ENCODE data around the gene RRP36.

The RRP36 gene

DNA sequence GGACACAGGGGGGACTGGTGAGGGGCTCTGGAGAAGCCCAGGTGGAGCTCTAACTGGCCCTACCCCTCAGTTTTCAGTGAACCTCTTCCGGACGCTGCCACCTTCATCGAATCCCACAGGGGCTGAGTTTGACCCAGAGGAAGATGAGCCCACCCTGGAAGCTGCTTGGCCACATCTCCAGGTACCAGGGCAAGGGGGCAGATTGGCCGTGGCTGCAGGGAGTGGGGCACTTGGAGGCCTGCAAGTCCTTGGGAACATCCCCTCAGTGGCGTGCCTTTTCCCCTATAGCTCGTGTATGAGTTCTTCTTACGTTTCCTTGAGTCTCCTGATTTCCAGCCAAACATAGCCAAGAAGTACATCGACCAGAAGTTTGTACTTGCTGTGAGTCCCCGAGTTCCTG is 14.3 kb upstream of the RRP36 start:
- no peak for DNase-seq (ENCODE audit: low read depth)

DNA sequence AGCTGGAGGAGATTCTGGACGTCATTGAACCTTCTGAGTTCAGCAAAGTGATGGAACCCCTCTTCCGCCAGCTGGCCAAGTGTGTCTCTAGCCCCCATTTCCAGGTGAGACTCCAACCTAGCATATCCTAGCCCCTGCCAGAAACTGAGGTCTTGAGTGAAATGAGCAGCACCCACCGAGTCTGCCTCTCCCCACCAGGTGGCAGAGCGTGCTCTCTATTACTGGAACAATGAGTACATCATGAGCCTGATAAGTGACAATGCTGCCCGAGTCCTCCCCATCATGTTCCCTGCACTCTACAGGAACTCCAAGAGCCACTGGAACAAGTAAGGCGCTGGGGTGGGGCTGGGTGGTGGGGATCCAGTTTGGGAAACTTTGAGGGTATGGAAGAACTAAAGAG is 12.3 kb upstream of the RRP36 start:
- no peak for DNase-seq (ENCODE audit: low read depth)

DNA sequence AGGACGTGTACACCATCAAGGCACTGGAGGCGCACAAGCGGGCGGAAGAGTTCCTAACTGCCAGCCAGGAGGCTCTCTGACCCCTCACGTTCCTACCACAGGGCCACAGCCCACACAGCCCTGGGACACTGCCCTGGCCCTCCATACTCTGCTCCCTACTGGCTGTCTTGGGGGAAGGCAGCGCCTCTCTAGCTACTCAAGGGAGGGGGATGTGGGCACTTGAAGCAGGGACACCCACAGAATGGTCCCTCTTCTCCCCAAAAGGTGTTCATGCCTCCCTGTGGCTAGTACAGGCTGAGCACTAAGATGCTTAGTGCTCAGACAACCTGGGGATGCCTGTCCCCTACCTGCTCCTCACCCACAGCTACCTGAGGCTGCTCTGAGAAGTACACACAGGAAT is 10.2 kb upstream of the RRP36 start:
- no peak for DNase-seq (ENCODE audit: low read depth)

DNA sequence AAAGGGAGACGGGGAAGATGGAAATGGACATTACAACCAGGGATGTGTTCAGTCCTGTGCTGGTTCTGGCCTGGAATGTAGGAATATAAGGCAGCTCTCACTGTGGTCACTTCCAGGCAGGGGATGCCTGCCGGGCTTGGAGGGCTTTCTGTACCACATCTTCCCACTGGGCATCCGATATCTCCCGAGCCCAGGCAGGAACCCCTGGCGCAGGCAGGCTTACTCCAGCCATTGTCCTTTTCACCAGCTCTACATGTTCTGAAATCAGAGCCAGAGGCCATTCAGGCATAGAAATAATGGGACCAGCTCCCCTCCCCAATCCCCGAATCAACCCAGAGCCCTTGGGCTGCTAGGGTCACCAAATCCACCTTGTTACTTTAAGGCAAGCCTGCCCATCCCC is 9.1 kb upstream of the RRP36 start:
- no peak for DNase-seq (ENCODE audit: low read depth)

DNA sequence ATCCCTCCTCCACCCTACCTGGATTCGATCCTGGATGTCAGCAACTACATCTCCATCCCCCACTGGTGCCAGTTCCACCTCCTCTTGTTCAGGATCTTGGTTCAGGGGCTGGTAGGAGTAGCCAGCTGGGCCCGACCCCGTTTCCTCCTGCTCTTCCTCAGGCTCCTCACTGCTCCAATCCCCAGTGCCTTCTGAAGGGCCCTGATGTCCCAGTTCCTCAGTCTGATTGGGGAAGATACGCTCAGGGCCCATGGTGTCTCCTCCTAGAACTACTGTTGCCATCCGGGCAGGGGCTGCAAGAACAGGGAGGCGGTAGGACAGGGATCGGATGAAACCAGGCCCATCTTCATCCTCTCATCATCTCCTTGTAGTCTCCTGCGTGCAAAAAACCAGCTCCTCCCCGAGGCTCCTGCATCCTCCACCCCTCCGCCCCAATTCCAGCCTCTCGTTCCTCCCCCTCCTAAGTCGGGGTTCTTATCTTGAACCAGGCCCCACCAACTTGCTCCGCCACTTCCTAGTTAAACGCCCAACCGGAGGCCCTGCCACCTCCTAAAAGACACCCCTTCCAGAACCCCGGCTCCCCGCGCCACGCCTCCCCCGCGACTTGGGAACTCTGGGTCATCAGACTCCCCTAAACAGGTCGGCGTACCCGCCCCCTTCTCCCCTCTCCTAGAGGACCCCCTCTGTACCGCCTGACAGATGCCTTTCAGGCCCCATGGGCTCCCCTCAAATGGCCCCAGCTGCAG is 8.2 kb upstream of the RRP36 start:
- no peak for DNase-seq (ENCODE audit: low read depth)

DNA sequence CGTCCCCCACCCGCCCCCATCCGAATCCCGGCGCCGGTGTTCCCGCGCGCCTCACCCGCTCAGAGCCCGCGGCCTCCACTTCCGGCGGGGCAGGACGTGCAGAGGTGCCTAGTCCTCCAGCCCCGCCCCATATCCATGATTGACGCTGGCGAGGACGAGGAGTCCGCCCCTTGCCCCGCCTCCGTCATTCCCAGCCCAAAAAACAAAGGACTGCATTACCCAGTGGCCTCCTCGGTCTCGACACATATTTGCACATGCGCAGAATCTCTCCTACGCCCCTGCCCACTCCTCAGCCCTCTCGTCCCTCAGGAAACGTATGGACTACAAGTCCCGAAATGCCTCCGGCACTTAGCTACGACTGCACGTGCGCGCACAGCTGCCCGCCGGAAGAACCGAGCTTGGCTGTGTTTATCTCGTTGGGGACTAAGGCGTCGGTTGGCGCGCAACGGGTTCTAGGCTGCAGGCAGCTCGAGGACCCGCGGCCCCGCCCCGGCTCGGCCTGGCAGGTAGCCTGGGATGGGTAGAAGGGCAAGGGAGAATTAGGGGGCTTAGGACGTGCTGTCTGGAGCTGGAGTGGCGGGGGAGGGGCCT is 7.5 kb upstream of the RRP36 start, which contains the start of the genes KLHDC3 and MEA1:
Gene KLHDC3 (plus strand): TSS at position 407 of the 591 bp plus-strand sequence. CDS start 2,944 bp downstream, outside the sequence.
Gene MEA1 (minus strand): TSS at position 104 of the 591 bp plus-strand sequence. CDS start 133 bp downstream, outside the sequence.
- DNase-seq (ENCODE audit: low read depth): peak; percentile 98

DNA sequence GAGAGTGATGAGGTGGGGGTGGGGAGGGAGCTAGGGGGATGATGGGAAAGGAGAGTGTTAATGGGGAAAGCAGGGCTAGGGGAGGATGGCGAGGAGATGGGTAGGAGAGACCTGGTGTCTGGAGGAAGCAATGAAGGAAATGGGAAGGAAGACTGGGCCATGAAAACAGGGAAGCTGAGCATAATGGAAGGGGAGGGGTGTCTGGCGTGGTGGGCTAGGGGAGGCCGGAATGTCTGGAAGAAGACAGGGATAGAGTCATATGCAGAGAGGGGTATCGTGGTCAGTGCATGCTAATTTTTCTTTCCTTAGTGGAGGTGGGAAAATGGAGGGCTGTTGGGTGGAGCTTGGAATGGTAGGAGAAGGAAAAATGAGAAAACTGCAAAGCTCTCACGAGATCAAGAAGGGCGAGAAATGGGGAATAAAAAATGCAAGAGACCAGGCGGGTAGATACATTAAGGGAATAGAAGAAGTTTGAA is 7.0 kb upstream of the RRP36 start:
- DNase-seq (ENCODE audit: low read depth): no peak

DNA sequence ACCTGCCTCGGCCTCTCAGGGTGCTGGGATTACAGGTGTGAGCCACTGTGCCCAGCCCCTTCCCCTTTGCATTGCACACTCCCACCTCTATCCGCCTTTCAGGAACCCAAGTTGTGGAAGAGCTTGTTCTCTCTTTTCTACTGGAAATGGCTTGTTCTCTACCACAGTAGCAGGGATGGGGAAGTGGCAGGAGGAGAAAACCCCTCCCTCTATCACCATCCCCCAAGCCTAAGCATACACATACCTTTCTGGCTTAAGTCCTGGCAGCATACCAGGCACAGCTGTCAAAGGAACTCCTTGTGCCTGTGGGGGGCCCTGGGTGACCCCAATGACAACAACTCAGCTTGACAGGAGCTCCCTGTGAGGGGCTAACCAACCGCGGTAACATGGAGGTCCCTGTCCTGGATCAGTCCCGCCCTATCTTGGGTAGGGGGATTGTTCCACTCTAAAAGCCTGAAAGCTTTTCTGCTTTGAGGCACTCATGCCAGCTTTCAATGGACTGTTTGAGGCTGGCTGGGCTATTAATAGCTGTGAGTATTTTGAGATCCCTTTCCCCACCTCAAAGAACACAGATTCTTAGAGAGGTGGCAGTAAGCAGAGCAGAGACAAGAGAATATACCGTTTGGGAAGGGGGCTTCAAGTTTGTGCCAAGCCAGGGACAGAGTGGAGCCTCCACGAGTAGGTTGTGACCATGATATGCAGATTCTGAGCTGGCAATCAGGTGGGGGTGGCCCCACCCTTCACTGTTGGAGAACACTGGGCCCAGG is 5.1 kb upstream of the RRP36 start:
- no peak for DNase-seq (ENCODE audit: low read depth)

DNA sequence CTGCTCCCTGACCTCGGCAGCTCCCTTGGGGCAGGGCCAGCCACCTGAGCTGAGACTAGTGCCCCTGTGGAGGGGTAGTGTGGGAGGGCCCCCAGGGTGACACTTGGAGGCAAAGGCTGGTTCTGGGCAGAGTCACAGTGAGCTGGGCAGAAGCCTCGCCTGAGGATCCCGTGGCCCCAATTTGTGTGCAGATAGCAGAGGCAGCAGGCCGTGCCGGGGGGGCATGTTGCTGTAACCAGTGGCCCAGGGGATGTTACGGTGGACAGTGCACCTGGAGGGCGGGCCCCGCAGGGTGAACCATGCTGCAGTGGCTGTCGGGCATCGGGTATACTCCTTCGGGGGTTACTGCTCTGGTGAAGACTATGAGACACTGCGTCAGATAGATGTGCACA is 4.5 kb upstream of the RRP36 start:
- DNase-seq (ENCODE audit: low read depth): no peak

DNA sequence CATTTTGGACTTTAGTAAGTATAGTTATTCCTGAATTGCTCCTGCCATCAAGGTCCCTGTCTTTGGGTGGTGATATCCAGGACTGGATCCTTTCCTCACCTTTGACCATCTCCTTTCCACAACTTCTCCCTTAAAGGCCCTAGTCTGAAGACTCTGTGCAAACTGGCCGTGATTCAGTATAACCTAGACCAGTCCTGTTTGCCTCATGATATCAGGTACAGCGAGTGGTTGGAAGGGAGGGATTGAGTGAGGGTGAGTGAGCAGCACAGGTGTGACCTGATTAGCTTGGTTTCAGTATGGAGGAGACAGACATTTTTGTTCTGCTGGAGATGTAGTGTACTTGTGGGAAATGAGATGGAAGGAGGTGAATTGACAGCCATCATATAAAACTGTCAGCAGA is 2.3 kb upstream of the RRP36 start:
- DNase-seq (ENCODE audit: low read depth): no peak

DNA sequence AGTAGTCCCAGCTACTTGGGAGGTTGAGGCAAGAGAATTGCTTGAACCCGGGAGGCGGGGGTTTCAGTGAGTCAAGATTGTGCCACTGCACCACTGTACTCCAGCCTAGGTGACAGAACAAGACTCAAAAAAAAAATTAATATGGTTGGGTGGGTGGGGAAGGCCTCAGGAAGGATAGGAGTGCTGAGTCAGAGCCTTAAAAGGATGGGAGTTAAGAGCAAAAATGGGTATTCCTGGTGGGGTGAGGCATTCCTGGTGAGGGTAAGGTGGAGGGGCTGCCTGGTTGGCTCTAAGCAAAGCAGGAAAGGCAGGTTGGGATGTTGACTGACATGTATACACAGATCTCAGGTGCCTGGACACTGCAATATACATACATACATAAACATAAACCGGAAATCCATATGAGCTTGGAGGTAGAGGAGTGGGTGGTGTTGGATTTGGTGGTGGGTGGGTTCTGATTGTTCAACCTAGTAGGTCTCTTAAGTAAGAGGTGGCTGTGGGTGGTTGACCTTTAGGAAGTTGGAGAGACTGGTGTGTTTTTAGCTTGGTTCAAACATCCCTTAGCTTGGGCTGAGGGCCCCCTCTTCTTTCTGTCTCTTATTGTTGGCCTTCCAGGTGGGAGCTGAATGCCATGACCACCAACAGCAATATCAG is 1.2 kb upstream of the RRP36 start:
- DNase-seq (ENCODE audit: low read depth): no peak

DNA sequence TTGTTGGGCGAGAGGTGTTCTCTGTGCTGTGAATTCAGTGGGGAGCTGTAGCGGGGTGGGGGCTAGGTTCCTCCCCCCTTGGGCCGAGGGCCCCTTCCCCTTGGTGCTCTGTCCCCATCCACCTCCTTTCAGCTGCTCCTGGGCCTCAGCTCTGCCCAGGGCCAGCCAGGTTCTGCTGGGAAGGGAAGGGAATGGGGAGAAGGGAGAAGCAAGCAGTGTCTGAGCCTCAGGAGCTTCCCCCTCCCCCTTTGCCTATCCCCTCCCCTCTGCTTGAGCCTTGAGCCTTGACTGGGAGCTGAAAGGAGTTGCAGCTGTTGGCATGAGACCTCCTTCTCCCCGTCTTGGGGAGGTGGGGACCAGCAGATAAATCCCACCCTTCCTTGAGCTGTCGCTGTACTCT is 576 bp upstream of the RRP36 start:
- no peak for DNase-seq (ENCODE audit: low read depth)

DNA sequence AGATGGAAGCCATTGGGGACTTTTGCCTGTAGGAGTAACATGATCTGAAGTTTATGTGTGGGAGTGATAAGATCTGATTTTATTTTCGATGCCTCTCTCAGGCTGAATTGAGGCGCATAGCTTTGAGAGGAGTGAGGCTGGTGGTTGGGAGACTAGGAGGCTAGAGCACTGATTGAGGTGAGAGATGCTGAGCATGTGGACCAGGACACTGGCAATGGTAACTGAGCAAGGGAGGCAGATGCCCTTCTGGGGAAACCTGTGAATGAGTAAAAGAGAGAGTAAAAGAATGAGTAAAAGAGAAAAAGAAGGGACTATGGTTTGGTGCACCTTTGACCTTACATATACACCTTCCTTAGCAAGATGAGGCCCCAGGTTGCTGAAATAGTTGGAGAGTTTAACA is 3.0 kb downstream of the RRP36 start:
- no peak for DNase-seq (ENCODE audit: low read depth)

DNA sequence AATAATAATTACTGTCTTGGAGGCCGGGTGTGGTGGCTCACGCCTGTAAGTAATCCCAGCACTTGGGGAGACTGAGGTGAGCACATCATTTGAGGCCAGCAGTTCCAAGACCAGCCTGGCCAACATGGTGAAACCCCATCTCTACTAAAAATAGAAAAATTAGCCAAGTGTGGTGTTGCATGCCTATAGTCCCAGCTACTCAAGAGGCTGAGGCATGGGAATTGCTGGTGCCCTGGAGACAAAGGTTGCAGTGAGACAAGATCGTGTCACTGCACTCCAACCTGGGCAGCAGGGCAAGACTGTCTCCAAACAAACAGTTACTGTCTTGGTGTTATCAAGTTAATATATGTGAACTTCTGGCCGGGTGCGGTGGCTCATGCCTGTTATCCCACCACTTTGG is 4.9 kb downstream of the RRP36 start:
- DNase-seq (ENCODE audit: low read depth): no peak

DNA sequence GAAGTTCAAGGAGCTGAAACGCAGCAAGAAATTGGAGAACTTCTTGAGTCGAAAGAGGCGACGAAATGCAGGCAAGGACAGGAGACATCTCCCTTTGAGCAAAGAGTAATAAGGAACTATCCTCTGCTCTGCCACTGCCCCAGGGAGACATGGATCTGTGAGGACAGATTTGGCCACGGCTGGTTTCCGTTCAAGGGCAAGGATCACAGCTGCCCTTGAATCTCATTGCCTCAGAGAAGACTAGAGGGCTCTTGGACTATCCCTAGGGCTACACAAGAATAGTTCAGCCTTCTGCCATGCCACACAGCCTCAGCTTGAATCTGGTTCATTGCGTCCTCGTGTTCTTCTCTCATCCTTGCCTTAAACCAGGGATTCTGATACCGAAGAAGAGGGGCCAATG is 7.7 kb downstream of the RRP36 start:
- no peak for DNase-seq (ENCODE audit: low read depth)

DNA sequence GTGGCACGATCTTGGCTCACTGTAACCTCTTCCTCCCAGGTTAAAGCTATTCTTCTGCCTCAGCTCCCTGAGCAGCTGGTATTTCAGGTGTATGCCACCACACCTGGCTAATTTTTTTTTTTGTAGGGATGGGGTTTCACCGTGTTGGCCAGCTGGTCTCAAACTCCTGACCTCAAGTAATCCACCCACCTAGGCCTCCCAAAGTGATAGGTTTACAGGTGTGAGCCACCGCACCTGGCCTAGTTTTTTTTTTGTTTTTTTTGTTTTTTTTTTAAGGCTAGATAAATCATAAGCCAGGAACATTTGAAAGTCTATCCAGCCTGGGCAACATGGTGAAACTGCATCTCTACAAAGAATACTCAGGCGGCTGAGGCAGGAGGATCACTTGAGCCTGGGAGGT is 10.9 kb downstream of the RRP36 start:
- no peak for DNase-seq (ENCODE audit: low read depth)

DNA sequence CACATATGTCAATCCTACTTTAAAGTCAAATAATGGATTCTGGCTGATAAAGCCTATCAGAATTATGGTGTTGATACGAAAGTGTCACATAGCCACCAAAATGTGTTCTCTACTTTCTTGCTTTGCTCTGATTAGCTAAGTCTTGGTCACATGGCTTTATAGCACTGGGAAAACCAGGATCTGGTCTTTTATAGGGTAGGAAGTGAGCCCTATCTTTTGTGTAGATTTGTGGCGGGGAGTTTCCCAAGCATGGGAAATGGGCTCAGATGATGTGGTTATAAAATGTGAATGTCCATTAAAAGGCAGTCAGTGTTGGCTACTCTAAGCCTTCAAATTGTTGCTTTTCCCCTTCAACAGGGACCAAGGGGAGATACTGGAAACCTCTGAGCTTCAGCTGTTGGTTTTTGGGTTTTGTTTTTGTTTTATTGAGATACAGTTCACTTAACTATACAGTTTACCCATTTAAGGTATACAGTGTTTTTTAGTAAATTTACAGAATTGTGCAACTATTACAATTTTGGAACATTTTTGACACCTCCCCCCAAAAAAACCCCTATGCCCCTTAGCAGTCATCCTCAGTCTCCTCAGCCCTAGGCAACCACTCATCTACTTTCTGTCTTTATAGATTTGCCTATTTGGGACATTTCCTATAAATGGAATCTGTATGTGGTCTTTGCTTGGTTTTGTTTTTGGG is 12.2 kb downstream of the RRP36 start:
- DNase-seq (ENCODE audit: low read depth): no peak

DNA sequence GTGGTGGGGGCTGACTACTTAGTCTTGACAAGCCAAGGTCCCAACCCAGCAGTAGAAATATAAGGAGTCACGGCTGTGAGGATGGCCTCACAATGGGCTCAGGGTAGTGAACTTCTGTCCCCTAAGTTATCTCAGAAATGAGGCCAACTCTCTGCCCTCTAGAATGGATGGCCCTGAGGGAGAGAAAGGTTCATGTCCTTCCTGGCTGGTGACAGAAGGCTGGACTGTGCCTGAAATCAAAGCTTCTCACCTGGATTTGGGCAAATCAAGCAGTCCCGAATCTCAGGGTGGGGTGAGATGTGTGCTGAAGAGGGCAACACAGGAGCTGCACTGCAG is 12.7 kb downstream of the RRP36 start:
- DNase-seq (ENCODE audit: low read depth): no peak

DNA sequence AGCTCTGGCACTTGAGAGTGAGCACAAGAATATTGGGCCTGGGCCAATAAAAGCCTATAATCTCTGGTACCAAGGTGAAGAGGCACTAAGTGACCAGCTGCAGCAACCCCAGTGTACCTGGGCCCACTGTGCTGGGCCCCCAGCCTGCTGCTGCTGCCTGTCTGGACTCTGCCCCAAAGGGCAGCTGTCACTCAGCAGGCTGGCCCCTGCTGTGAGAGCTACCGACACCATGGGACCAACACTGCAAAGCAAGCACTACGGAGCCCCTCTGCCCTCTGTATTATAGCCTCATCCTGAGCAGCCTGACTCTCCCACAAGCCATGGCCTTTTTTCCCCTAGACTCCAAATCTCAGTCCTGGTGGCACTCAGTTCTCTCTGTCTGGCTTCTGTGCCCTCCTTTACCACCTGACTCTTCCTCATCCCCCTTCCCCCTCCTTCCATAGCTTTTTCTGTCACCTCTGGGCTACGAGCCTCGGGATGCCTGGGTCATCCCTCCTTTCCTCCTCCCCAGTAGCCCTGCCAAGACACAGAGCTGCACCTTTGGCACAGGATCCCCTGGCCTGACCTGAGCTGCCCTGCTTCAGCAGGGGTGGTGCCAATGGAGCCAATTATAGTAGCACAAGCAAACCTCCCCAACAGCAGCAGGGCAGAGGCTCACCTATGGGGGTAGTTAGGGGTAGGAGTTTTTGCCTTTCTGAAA is 14.2 kb downstream of the RRP36 start:
- no peak for DNase-seq (ENCODE audit: low read depth)

DNA sequence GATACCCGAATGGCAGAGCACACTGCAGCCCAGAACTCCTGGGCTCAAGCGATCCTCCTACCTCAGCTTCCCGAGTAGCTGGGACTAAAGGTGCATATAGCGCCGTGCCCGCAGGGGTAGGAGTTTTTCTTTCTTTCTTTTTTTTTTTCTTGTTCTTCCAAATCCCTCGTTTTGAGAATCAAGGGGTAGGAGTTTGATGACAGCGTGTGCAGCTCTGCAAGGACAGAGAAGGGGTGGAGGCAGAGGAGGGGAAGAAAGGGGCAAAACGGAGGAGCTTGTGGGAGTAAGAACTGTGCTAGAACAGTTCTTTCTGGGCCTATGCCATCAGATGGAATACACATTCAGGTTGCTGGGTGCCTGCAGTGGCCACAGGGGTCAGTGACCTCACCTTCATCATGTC is 15.3 kb downstream of the RRP36 start:
- no peak for DNase-seq (ENCODE audit: low read depth)

DNA sequence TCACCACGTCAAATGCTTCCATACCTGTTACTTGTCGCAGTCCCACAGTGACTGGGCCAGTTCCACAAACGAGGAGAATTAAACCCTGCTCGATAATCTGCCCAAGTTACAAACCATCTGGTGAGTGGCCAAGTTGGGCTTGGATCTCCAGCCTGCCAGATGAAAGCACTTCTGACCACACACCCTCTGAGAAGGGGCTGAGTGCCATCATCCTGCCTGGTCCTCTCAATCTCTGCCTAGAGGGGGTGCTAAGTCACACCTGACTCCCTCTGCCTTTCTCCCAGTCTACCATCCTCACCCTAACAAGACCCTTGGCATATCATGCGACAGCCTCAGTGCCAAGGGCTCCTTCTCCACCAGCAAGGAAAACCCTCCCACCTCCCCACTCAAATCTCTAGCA is 15.8 kb downstream of the RRP36 start:
- no peak for DNase-seq (ENCODE audit: low read depth)

All from activated T-helper 1 cell treated with Interleukin-2 at 50 U/mL for 16 hours (primary cell).